HG02870 (cell line): ENCODE data around the gene APOL3.
"Not testable (repeated sequence)": the region's sequence is repeated elsewhere in the genome, so short reads cannot be mapped to it uniquely, and the experiment has no call there.

ENCODE experiments used
- ATAC-seq: cut with Tn5 transposase; IDR thresholded peaks from one replicate; pipeline ENCODE4 v1.9.1; 2021; ENCODE audit warnings: mild to moderate bottlenecking, moderate library complexity; ENCODE audit not compliant: unreplicated experiment

The APOL3 gene

GRCh38 chr22:36138709-36139108 is 21.8 kb downstream of the APOL3 start:
- not testable (repeated sequence) for ATAC-seq

- no peak for ATAC-seq
These were observed 23.6 kb downstream of the APOL3 start for GRCh38 chr22:36136988-36137387.

DNA sequence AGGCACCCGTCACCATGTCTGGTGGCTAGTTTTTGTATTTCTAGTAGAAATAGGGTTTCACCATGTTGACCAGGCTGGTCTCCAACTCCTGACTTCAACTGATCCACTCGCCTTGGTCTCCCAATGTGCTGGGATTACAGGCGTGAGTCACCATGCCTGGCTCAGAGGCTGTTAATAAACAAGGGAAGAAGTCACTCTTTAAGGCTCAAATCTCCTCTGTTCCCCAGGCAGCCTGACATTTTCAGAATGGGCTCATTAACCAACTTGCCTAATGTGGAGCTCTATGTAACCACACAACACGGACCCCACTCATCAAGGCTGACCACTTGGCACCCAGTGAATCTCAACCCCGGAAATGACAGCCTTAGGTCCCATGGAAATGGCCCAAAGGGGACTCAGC is 24.1 kb downstream of the APOL3 start:
- no peak for ATAC-seq

DNA sequence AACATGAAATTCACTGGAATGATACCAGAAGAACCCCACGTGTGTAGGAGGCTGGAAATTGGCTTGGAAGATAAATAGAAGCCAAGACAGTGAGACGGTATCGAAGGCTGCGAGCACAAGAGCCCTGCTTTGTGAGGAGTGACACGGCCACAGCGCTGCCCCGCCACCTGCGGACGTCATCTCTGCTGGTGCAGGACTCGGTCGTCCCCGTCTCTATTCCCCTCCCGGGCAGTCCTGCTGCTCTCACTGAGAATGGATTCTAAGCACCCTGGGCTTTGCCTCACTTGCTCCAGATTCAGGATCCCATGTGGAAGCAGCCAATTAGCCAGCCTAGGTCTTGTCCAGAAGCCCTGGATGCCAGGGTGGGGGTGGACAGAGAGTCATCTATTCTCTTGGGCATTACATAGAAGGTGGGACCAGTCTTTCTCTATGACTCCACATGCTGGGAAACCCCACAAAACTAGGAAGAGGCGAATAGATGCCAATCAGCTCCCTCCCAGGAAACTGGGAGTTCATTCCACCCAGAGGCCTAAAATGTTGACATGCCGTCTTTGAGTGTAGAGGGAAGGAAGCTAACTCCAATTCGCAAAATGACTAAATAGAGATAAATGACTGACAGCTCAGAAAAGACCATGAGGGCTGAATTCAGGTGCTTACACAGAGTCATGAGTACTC is 25.1 kb downstream of the APOL3 start:
- no peak for ATAC-seq

DNA sequence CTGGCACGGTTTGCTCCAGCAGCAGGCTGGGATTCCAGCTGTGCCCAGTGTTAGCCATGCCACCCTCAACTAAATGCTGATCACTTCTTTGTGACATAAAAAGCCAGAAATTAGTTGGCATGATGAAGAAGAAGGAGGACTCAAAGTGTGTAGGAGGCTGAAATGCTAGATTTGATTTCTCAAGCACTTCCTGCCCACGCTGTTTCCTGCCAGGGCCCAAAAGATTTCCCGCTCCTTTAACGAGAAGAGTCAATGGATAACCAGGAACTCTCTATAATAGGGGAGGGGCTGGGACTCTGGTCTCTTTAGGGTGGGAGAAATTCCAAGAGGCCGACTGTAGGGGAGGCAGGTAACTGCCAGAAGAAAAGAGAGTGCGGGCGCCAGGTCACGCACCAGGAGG is 26.4 kb downstream of the APOL3 start:
- ATAC-seq: no peak

GRCh38 chr22:36131907-36132306 is 28.6 kb downstream of the APOL3 start:
- ATAC-seq: no peak

DNA sequence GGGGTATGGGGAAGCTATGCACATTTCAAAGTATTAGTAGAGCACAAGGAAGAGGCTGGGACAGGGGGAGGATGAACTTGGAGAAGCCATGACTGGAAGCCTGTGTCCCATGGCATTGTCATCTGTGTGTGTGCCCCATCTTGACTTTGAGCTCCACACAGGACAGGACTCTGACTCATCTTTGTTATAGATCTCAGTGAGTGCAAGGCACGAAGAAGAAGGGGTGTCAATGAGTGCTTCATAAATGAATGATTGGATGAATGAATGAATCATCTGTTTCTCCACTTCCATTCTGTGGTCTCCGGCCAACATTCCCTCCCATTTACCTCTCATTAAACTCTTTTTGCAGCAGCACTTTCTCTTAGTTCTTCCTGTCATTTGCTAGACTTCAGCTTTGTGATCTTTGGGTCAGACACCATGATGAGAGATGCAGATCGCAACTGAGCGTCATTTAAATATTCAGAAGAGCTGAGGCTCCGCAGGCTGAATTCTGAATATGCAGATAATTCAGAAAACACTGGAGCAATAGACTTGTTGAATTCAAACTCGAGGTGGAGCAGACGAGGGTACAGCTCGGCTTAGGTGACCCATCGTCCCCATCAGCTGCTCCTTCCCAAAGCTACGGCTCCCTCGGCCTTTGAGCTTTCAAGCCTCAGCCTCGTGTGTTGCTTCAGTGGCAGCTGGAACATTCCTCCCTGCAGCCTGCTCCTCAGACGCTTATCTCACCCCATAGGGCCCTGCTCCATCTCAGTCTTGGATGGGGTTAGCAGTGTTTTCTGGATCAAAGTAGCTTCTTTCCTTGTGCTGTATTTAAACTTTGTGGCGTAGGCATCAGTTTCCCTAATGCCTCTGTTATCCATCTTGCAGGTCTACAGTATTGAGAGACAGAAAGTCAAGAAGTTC is 30.8 kb downstream of the APOL3 start:
- ATAC-seq: no peak

GRCh38 chr22:36129071-36129470 is 31.5 kb downstream of the APOL3 start:
- ATAC-seq: no peak

GRCh38 chr22:36125994-36126531 is 34.5 kb downstream of the APOL3 start:
- no peak for ATAC-seq

DNA sequence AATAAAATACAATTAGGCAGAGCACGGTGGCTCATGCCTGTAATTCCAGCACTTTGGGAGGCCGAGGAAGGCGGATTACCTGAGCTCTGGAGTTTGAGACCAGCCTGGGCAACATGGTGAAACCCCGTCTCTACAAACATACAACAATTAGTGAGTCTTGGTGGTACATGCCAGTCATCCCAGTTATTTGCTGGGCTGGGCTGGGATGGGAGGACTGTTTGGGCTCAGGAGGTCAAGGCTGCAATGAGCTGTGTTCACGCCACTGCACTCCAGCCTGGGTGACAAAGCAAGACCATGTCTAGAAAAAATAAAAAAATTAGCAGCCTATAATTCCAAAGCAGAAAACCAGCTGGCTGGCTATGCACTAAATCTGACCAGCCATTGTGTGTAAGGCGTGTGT is 35.1 kb downstream of the APOL3 start:
- ATAC-seq: no peak

DNA sequence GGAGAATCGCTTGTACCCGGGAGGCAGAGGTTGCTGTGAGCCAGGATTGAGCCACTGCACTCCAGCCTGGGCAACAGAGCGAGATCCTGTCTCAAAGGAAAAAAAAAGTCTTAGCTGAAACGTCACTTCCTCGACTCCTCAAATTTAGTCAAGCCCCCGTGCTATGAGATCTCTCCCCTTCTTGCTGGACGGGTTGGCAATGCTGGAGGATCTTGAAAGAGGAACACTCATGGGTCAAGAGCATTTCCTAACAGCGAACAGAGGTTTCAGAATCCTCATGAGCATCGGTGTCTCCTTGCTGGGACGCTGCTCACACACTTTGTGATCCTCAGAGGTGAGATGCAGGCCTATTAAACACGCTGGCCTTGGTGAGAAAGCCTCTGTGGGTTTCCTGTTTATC is 35.9 kb downstream of the APOL3 start:
- ATAC-seq: no peak

- ATAC-seq: no peak
These were observed 36.6 kb downstream of the APOL3 start for GRCh38 chr22:36123673-36124630.

- ATAC-seq: not testable (repeated sequence)
These were observed 39.8 kb downstream of the APOL3 start for GRCh38 chr22:36120621-36121351.

- no peak for ATAC-seq
These were observed 43.5 kb downstream of the APOL3 start for GRCh38 chr22:36117053-36117554.

- ATAC-seq: no peak
These were observed 44.4 kb downstream of the APOL3 start for GRCh38 chr22:36116127-36116526.

GRCh38 chr22:36113121-36113520 is 47.4 kb downstream of the APOL3 start:
- ATAC-seq: no peak

GRCh38 chr22:36111316-36111715 is 49.2 kb downstream of the APOL3 start:
- no peak for ATAC-seq

DNA sequence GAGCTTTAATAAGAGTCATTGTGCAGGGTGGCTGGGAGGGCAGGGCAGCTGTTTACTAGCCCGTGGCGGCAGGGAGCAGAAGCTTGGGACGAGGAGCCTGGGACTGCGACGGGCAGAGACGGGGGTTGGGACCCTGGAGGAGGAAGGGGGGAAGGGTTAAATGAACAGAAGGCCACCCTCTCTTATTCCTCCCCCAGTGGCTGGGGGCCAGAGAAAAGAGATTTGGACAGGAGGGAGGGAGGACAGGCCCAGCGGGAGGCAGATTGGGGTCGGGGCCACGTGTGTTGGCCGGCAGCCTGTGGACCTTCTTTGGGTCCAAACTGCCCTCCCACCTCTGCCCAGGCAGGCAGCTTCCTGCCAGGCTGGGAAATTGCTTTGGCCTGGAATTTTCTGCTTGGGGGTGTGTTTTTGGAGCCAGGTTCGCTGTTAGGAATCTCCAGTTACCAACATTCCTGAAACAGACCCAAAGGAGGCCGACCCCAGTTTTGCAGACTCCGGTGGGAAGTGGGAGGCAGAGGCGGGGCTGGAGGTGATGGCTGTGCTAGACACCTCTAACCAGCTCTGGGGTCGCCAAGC is 50.2 kb downstream of the APOL3 start:
- no peak for ATAC-seq

GRCh38 chr22:36107436-36107835 is 53.1 kb downstream of the APOL3 start:
- ATAC-seq: no peak

DNA sequence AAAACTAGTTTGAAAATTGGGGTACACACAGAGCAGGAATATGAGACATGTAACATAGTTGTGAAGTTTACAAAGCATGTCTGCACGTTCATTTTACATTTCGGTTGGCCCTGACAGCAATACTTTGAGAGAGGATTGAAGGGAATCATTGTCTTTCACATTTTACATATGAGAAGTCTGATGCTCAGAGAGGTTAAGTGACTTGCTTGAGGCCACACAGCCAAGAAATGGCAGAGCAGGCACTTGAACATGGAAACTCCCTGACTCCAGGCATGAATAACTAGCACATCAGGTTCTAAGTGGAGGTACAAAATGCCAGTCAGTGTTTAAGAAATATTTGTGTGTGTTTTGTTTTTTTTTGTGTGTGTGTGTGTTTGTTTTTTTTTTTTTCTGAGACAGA is 53.6 kb downstream of the APOL3 start:
- ATAC-seq: no peak
